Immature natural killer cell (primary cell): ENCODE data around the gene MRPL14. TPM values are rescaled to one million over a fixed set of nuclear protein-coding genes. Genes with fewer than 3 reads are reported as not detected.

Experiments
- DNase-seq, 3 donors: peaks; one replicate each; pipeline ENCODE4 v3.0.0; 2022; ENCODE audit warnings: mixed read lengths in 1 of 3
- H3K27ac Mint-ChIP-seq, 6 donors: one replicate each; pipeline ENCODE4 v1.8.0; 2020; ENCODE audit warnings: mixed read lengths in 6 of 6, mild to moderate bottlenecking in 5 of 6, inconsistent platforms in 4 of 6, moderate library complexity in 3 of 6
- H3K27me3 Mint-ChIP-seq, 3 donors: one replicate each; pipeline ENCODE4 v1.8.0; 2020 to 2021; ENCODE audit warnings: low read depth in 3 of 3, mild to moderate bottlenecking in 3 of 3, mixed read lengths in 3 of 3, moderate library complexity in 3 of 3, inconsistent platforms in 1 of 3
- H3K36me3 Mint-ChIP-seq, 3 donors: one replicate each; pipeline ENCODE4 v1.8.0; 2020; ENCODE audit warnings: mixed read lengths in 3 of 3, inconsistent platforms in 2 of 3, mild to moderate bottlenecking in 2 of 3
- H3K4me1 Mint-ChIP-seq, 2 donors: one replicate each; pipeline ENCODE4 v1.8.0; 2020; ENCODE audit warnings: inconsistent platforms in 2 of 2, mild to moderate bottlenecking in 2 of 2, mixed read lengths in 2 of 2, moderate library complexity in 1 of 2
- H3K4me3 Mint-ChIP-seq, 5 donors: one replicate each; pipeline ENCODE4 v1.8.0; 2020; ENCODE audit warnings: mild to moderate bottlenecking in 5 of 5, mixed read lengths in 5 of 5, inconsistent platforms in 3 of 5, moderate library complexity in 3 of 5
- H3K9me3 Mint-ChIP-seq, 6 donors: one replicate each; pipeline ENCODE4 v1.8.0; 2020; ENCODE audit warnings: mild to moderate bottlenecking in 6 of 6, mixed read lengths in 6 of 6, inconsistent platforms in 4 of 6, moderate library complexity in 3 of 6
- polyA plus RNA-seq, 3 donors: library from polyadenylated mRNA; unstranded; fragments of 300-500 nt; fragmentation: Illumina TruSeq; gene quantifications; one replicate each; pipeline ENCODE4 v1.2.3, GENCODE V29; 2021

MRPL14 gene
- polyA plus RNA-seq, 3 donors from 2014 or later: 107 to 178 (median 120) TPM

- Mint-ChIP-seq H3K9me3 (no peaks in the 10 kb centered on the region), H3K27ac (peak overlapping the region in 3 of 6 donors; percentile 46 to 60 (median 53)), H3K4me3 (peak overlapping the region; percentile 74 to 93 (median 88)), H3K36me3 (no peaks in the 10 kb centered on the region), H3K27me3 (peaks cover 8 to 16% (median 12%) of the 10 kb centered on the region in 3 donors), H3K4me1 (peaks cover 14 to 18% of the 10 kb centered on the region in 2 donors)
- DNase-seq: peak in 1 of 3 donors; percentile 14
These were observed 53.4 kb downstream of the MRPL14 start for GRCh38 chr6:44073612-44074438.

GRCh38 chr6:44072959-44073611 lies 54.2 kb downstream of the MRPL14 start:
- Mint-ChIP-seq H3K4me3 (peak overlapping the region; percentile 86 to 96 (median 93)), H3K27ac (peak overlapping the region; percentile 13 to 80 (median 61)), H3K9me3 (no peaks in the 10 kb centered on the region), H3K27me3 (peaks cover 6 to 16% (median 10%) of the 10 kb centered on the region in 3 donors), H3K4me1 (peaks cover 14 to 18% of the 10 kb centered on the region in 2 donors), H3K36me3 (no peaks in the 10 kb centered on the region)
- DNase-seq: peak; percentile 63 to 75 (median 68)

- Mint-ChIP-seq H3K27ac (peak overlapping the region in 3 of 6 donors; percentile 13 to 76 (median 47)), H3K4me3 (peak overlapping the region; percentile 86 to 96 (median 93)), H3K4me1 (peaks cover 14 to 18% of the 10 kb centered on the region in 2 donors), H3K9me3 (no peaks in the 10 kb centered on the region), H3K27me3 (peaks cover 6 to 16% (median 10%) of the 10 kb centered on the region in 3 donors), H3K36me3 (no peaks in the 10 kb centered on the region)
- no peak for DNase-seq
These were observed 54.7 kb downstream of the MRPL14 start for GRCh38 chr6:44072452-44072958.

- DNase-seq: no peak
- Mint-ChIP-seq H3K27ac (peak overlapping the region in 1 of 6 donors; percentile 47), H3K27me3 (peaks cover 6 to 16% (median 10%) of the 10 kb centered on the region in 3 donors), H3K4me1 (peaks cover 14 to 18% of the 10 kb centered on the region in 2 donors), H3K4me3 (peak overlapping the region; percentile 44 to 79 (median 68)), H3K36me3 (no peaks in the 10 kb centered on the region), H3K9me3 (no peaks in the 10 kb centered on the region)
These were observed 55.4 kb downstream of the MRPL14 start for GRCh38 chr6:44071670-44072451.

- Mint-ChIP-seq H3K36me3 (no peaks in the 10 kb centered on the region), H3K4me1 (peaks cover 3 to 9% of the 10 kb centered on the region in 2 donors), H3K9me3 (no peaks in the 10 kb centered on the region), H3K27me3 (peaks cover 3 to 7% (median 6%) of the 10 kb centered on the region in 3 donors), H3K4me3 (no peak overlapping the region), H3K27ac (no peak overlapping the region)
- DNase-seq: no peak
These were observed 58.5 kb downstream of the MRPL14 start for GRCh38 chr6:44068607-44069296.

- Mint-ChIP-seq H3K4me3 (no peak overlapping the region), H3K36me3 (no peaks in the 10 kb centered on the region), H3K27me3 (peaks cover 0 to 7% (median 3%) of the 10 kb centered on the region in 3 donors), H3K4me1 (peaks cover 0 to 3% of the 10 kb centered on the region in 2 donors), H3K9me3 (no peaks in the 10 kb centered on the region), H3K27ac (no peak overlapping the region)
- DNase-seq: no peak
These were observed 59.8 kb downstream of the MRPL14 start for GRCh38 chr6:44067173-44068139.

- Mint-ChIP-seq H3K4me1 (no peaks in the 10 kb centered on the region), H3K27me3 (peaks cover 0 to 7% (median 3%) of the 10 kb centered on the region in 3 donors), H3K27ac (no peak overlapping the region), H3K9me3 (no peaks in the 10 kb centered on the region), H3K36me3 (no peaks in the 10 kb centered on the region), H3K4me3 (no peak overlapping the region)
- no peak for DNase-seq
These were observed 60.7 kb downstream of the MRPL14 start for GRCh38 chr6:44066394-44067172.

- Mint-ChIP-seq H3K9me3 (no peaks in the 10 kb centered on the region), H3K27me3 (peaks cover 0 to 5% (median 4%) of the 10 kb centered on the region in 3 donors), H3K4me3 (no peak overlapping the region), H3K4me1 (no peaks in the 10 kb centered on the region), H3K27ac (no peak overlapping the region), H3K36me3 (no peaks in the 10 kb centered on the region)
- DNase-seq: no peak
These were observed 61.7 kb downstream of the MRPL14 start for GRCh38 chr6:44065443-44066140.

- no peak for DNase-seq
- H3K27me3 Mint-ChIP-seq: peaks cover 0 to 6% (median 4%) of the 10 kb centered on the region in 3 donors
- no peak overlapping the region for H3K4me3 Mint-ChIP-seq
- H3K36me3 Mint-ChIP-seq: no peaks in the 10 kb centered on the region
- H3K27ac Mint-ChIP-seq: no peak overlapping the region
- no peaks in the 10 kb centered on the region for H3K9me3 Mint-ChIP-seq
- no peaks in the 10 kb centered on the region for H3K4me1 Mint-ChIP-seq
These were observed 62.3 kb downstream of the MRPL14 start for GRCh38 chr6:44064948-44065272.

- peaks cover 0 to 2% (median 0%) of the 10 kb centered on the region in 6 donors for H3K9me3 Mint-ChIP-seq
- H3K4me1 Mint-ChIP-seq: no peaks in the 10 kb centered on the region
- DNase-seq: no peak
- peak overlapping the region in 2 of 6 donors; percentile 24 to 46 for H3K27ac Mint-ChIP-seq
- peaks cover 0 to 8% (median 4%) of the 10 kb centered on the region in 3 donors for H3K27me3 Mint-ChIP-seq
- H3K36me3 Mint-ChIP-seq: no peaks in the 10 kb centered on the region
- no peak overlapping the region for H3K4me3 Mint-ChIP-seq
These were observed 62.9 kb downstream of the MRPL14 start for GRCh38 chr6:44064089-44064947.
